ENCODE data around the gene DYNLT2B. TPM values are rescaled to one million over a fixed set of nuclear protein-coding genes. Genes with fewer than 3 reads are reported as not detected.
"Not testable (repeated sequence)": the region's sequence is repeated elsewhere in the genome, so short reads cannot be mapped to it uniquely, and the experiment has no call there.

DYNLT2B gene
- 2.9 TPM for total RNA-seq

GRCh38 chr3:196317687-196318467, at the start of gene DYNLT2B:
Gene DYNLT2B, minus strand, starts transcription at chr3:196318240. Its CDS starts 88 bp downstream, at chr3:196318152.
- peak within 1 kb of the TSS; percentile 65 to 79 for H3K4me3 ChIP-seq
- peak within 1 kb of the TSS; percentile 87 for H3K27ac ChIP-seq
- no peaks in the 10 kb centered on the region for H3K9me3 ChIP-seq
- no peak for DNase-seq (ENCODE audit: extremely low spot score in 2 of 2)
- no peaks in the 10 kb centered on the region for H3K4me1 ChIP-seq
- intact Hi-C loops (cut with DNase I) = no loop called here
- no peak for TF ChIP-seq CTCF (IDR thresholded peaks at IDR 0.05)
- TF ChIP-seq POLR2AphosphoS5 (IDR thresholded peaks at IDR 0.05; ENCODE audit: insufficient read depth in 1 of 2, low read depth in 1 of 2) = peak; percentile 40 to 82
- peak in 1 of 2 donors; percentile 42 for TF ChIP-seq POLR2A (IDR thresholded peaks at IDR 0.05)
- H3K36me3 ChIP-seq = no peaks in the 10 kb centered on the region
- H3K27me3 ChIP-seq = no peaks in the 10 kb centered on the region

- Histone ChIP-seq H3K27me3 (no peaks in the 10 kb centered on the region), H3K27ac (no peak overlapping the region), H3K4me1 (no peaks in the 10 kb centered on the region), H3K4me3 (no peak overlapping the region), H3K9me3 (no peaks in the 10 kb centered on the region), H3K36me3 (peaks cover 0 to 51% of the 10 kb centered on the region in 2 donors)
- intact Hi-C loops (cut with DNase I) = no loop called here
- TF ChIP-seq CTCF (IDR thresholded peaks at IDR 0.05) (no peak), POLR2A (IDR thresholded peaks at IDR 0.05) (no peak), POLR2AphosphoS5 (IDR thresholded peaks at IDR 0.05; ENCODE audit: insufficient read depth in 1 of 2, low read depth in 1 of 2) (no peak)
- DNase-seq (ENCODE audit: extremely low spot score in 2 of 2) = no peak
Observed at GRCh38 chr3:196365736-196366135, 47.7 kb upstream of the DYNLT2B start.

- intact Hi-C loops (cut with DNase I) = no loop called here
- Histone ChIP-seq H3K36me3 (peaks cover 0 to 61% of the 10 kb centered on the region in 2 donors), H3K27me3 (no peaks in the 10 kb centered on the region), H3K4me1 (no peaks in the 10 kb centered on the region), H3K27ac (no peak overlapping the region), H3K4me3 (no peak overlapping the region), H3K9me3 (no peaks in the 10 kb centered on the region)
- no peak for DNase-seq (ENCODE audit: extremely low spot score in 2 of 2)
- TF ChIP-seq CTCF (IDR thresholded peaks at IDR 0.05) (no peak), POLR2A (IDR thresholded peaks at IDR 0.05) (no peak), POLR2AphosphoS5 (IDR thresholded peaks at IDR 0.05; ENCODE audit: insufficient read depth in 1 of 2, low read depth in 1 of 2) (no peak)
Observed at GRCh38 chr3:196360586-196360985, 42.5 kb upstream of the DYNLT2B start.

GRCh38 chr3:196358540-196358939, 40.5 kb upstream of the DYNLT2B start:
- H3K9me3 ChIP-seq; DNase-seq (ENCODE audit: extremely low spot score in 2 of 2); intact Hi-C loops (cut with DNase I); H3K4me3 ChIP-seq; H3K27ac ChIP-seq; H3K27me3 ChIP-seq; H3K4me1 ChIP-seq: not testable (repeated sequence)
- peaks cover 0 to 68% of the 10 kb centered on the region in 2 donors for H3K36me3 ChIP-seq

GRCh38 chr3:196357905-196358304, 39.9 kb upstream of the DYNLT2B start:
- Histone ChIP-seq H3K27me3 (no peaks in the 10 kb centered on the region), H3K9me3 (no peaks in the 10 kb centered on the region), H3K4me1 (no peaks in the 10 kb centered on the region), H3K4me3 (no peak overlapping the region), H3K36me3 (peaks cover 0 to 65% of the 10 kb centered on the region in 2 donors), H3K27ac (no peak overlapping the region)
- no peak for DNase-seq (ENCODE audit: extremely low spot score in 2 of 2)
- TF ChIP-seq POLR2AphosphoS5 (IDR thresholded peaks at IDR 0.05; ENCODE audit: insufficient read depth in 1 of 2, low read depth in 1 of 2) = no peak
- intact Hi-C loops (cut with DNase I) = no loop called here

- Histone ChIP-seq H3K36me3 (peaks cover 0 to 53% of the 10 kb centered on the region in 2 donors), H3K9me3 (no peaks in the 10 kb centered on the region), H3K27me3 (no peaks in the 10 kb centered on the region), H3K4me1 (no peaks in the 10 kb centered on the region), H3K27ac (no peak overlapping the region), H3K4me3 (no peak overlapping the region)
- no peak for TF ChIP-seq POLR2AphosphoS5 (IDR thresholded peaks at IDR 0.05; ENCODE audit: insufficient read depth in 1 of 2, low read depth in 1 of 2)
- no peak for TF ChIP-seq CTCF (IDR thresholded peaks at IDR 0.05)
- TF ChIP-seq POLR2A (IDR thresholded peaks at IDR 0.05) = no peak
- DNase-seq (ENCODE audit: extremely low spot score in 2 of 2) = no peak
- intact Hi-C loops (cut with DNase I) = no loop called here
Observed at GRCh38 chr3:196356556-196356955, 38.5 kb upstream of the DYNLT2B start.

All from vagina (tissue), 2 donors.